KMS-11 (cell line): ENCODE measurements around the gene DCAKD.

Experiments used
- H2AFZ ChIP-seq: fragments of 200-600 bp; sonication (generic); 2 replicates; pipeline ENCODE4 v1.6.1; 2016; ENCODE audit warnings: antibody characterized with exemption, mixed run types, low read depth
- H3K27ac ChIP-seq: fragments of 200-600 bp; sonication (generic); 2 replicates; pipeline ENCODE4 v1.6.1; 2016; ENCODE audit warnings: mild to moderate bottlenecking, mixed run types
- H3K27me3 ChIP-seq: fragments of 200-600 bp; sonication (generic); 2 replicates; pipeline ENCODE4 v1.6.1; 2017; ENCODE audit warnings: mild to moderate bottlenecking, low read depth, mixed run types, moderate library complexity; ENCODE audit not compliant: insufficient read depth
- H3K36me3 ChIP-seq: fragments of 200-600 bp; sonication (generic); 2 replicates; pipeline ENCODE4 v1.6.1; 2017; ENCODE audit warnings: mild to moderate bottlenecking, mixed run types; ENCODE audit not compliant: insufficient read depth
- H3K4me1 ChIP-seq: fragments of 200-600 bp; sonication (generic); 2 replicates; pipeline ENCODE4 v1.6.1; 2016; ENCODE audit warnings: mild to moderate bottlenecking, low read depth, mixed run types; ENCODE audit not compliant: poor library complexity, severe bottlenecking
- H3K4me2 ChIP-seq: fragments of 200-600 bp; sonication (generic); 2 replicates; pipeline ENCODE4 v1.7.0; 2016; ENCODE audit warnings: mild to moderate bottlenecking, mixed run types
- H3K4me3 ChIP-seq: fragments of 200-600 bp; sonication (generic); IDR thresholded peaks from 2 replicates; pipeline ENCODE4 v1.6.1; 2017; ENCODE audit warnings: low read depth, low read length, mixed read lengths; ENCODE audit not compliant: insufficient read depth
- H3K79me2 ChIP-seq: fragments of 200-600 bp; sonication (generic); 2 replicates; pipeline ENCODE4 v1.6.1; 2016; ENCODE audit warnings: low read depth, mixed run types; ENCODE audit not compliant: insufficient read depth
- H3K9ac ChIP-seq: fragments of 200-600 bp; sonication (generic); 2 replicates; pipeline ENCODE4 v1.6.1; 2016; ENCODE audit warnings: mild to moderate bottlenecking, mixed run types
- H4K20me1 ChIP-seq: fragments of 200-600 bp; sonication (generic); 2 replicates; pipeline ENCODE4 v1.6.1; 2016; ENCODE audit warnings: mild to moderate bottlenecking, mixed run types; ENCODE audit not compliant: insufficient read depth
- CTCF ChIP-seq: fragments of 200-600 bp; sonication (generic); conservative IDR thresholded peaks from 2 replicates; pipeline ENCODE4 v1.6.1; 2017; ENCODE audit warnings: low read depth, mild to moderate bottlenecking, antibody characterized with exemption, low read length, moderate library complexity, mixed read lengths

The DCAKD gene

GRCh38 chr17:45046537-45047125 lies 4.8 kb downstream of the DCAKD start:
- no peak overlapping the region for H3K9ac ChIP-seq
- TF ChIP-seq CTCF, result no peak
- H3K27me3 ChIP-seq, result no peaks in the 10 kb centered on the region
- no peak overlapping the region for H3K27ac ChIP-seq
- no peaks in the 10 kb centered on the region for H4K20me1 ChIP-seq
- H3K79me2 ChIP-seq, result peaks cover 34% of the 10 kb centered on the region
- no peak overlapping the region for H3K4me2 ChIP-seq
- H3K4me3 ChIP-seq, result no peak overlapping the region
- H3K4me1 ChIP-seq, result peaks cover 13% of the 10 kb centered on the region
- H2AFZ ChIP-seq, result no peak overlapping the region
- no peaks in the 10 kb centered on the region for H3K36me3 ChIP-seq

- H3K4me3 ChIP-seq, result no peak overlapping the region
- H3K27me3 ChIP-seq, result no peaks in the 10 kb centered on the region
- H3K27ac ChIP-seq, result no peak overlapping the region
- H3K4me1 ChIP-seq, result no peaks in the 10 kb centered on the region
- no peak overlapping the region for H2AFZ ChIP-seq
- no peak overlapping the region for H3K9ac ChIP-seq
- no peaks in the 10 kb centered on the region for H3K36me3 ChIP-seq
- no peak for TF ChIP-seq CTCF
- peaks cover 17% of the 10 kb centered on the region; the same call in 1 of the 2 replicates for H3K79me2 ChIP-seq
- no peak overlapping the region for H3K4me2 ChIP-seq
- H4K20me1 ChIP-seq, result no peaks in the 10 kb centered on the region
Observed at GRCh38 chr17:45043813-45044540, 7.5 kb downstream of the DCAKD start.

- peaks cover 4% of the 10 kb centered on the region; the same call in 1 of the 2 replicates for H3K79me2 ChIP-seq
- H2AFZ ChIP-seq, result no peak overlapping the region
- H3K36me3 ChIP-seq, result no peaks in the 10 kb centered on the region
- H4K20me1 ChIP-seq, result no peaks in the 10 kb centered on the region
- no peaks in the 10 kb centered on the region for H3K27me3 ChIP-seq
- H3K9ac ChIP-seq, result no peak overlapping the region
- TF ChIP-seq CTCF, result no peak
- no peak overlapping the region for H3K4me3 ChIP-seq
- H3K4me1 ChIP-seq, result no peaks in the 10 kb centered on the region
- no peak overlapping the region for H3K27ac ChIP-seq
- H3K4me2 ChIP-seq, result no peak overlapping the region
Observed at GRCh38 chr17:45042346-45043120, 8.9 kb downstream of the DCAKD start.

- Histone ChIP-seq H3K4me3 (no peak overlapping the region), H4K20me1 (no peaks in the 10 kb centered on the region), H3K4me2 (no peak overlapping the region), H3K36me3 (no peaks in the 10 kb centered on the region), H3K4me1 (no peaks in the 10 kb centered on the region), H3K9ac (no peak overlapping the region), H3K27me3 (no peaks in the 10 kb centered on the region), H2AFZ (no peak overlapping the region), H3K27ac (no peak overlapping the region), H3K79me2 (no peaks in the 10 kb centered on the region)
- TF ChIP-seq CTCF, result no peak
Observed at GRCh38 chr17:45040459-45040858, 11.0 kb downstream of the DCAKD start.
